A549 treated with GW870086 at 1 μM for 4 hours (cell line): ENCODE data around the gene PABPC1L2B. TPM values are rescaled to one million over a fixed set of nuclear protein-coding genes. Genes with fewer than 3 reads are reported as not detected.

Experiments
- total RNA-seq: library from RNA; stranded (reverse); fragments of 200-300 nt; extraction: Qiagen RNA extraction; gene quantifications from 5 replicates; pipeline ENCODE4 v1.2.3, GENCODE V29; 2022; ENCODE audit warnings: low read depth

PABPC1L2B gene
- total RNA-seq, result not detected in 5 replicates

DNA sequence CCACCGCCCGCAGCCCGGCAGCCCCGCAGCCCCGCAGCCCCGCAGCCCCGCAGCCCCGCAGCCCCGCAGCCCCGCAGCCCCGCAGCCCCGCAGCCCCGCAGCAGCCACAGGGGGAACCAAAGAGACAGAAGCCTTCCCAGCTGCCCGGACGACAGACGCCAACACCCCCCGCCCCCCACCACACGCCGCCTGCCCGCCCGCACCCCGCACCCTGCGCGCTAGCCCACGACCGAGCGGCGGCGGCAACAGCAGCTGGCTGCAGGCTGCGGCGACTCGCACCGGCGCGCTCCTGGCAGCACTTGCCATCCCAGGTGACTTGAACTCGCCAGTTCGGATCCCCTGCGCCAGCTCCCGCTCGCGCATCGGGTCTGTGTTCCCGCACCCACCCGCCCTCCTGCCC is at the start of gene PABPC1L2B:
PABPC1L2B (plus strand) TSS at position 207 of the 400 bp plus-strand sequence. CDS start 704 bp downstream, outside the sequence.

Other genes with a start within 250 kb of the PABPC1L2B start
- gene DMRTC1B, start 226.0 kb upstream of the PABPC1L2B start, total RNA-seq, result not detected in 5 replicates
- not detected in 5 replicates for gene FAM236B, start 220.3 kb upstream of the PABPC1L2B start, total RNA-seq
- not detected in 5 replicates for gene FAM236D, start 194.7 kb upstream of the PABPC1L2B start, total RNA-seq
- gene FAM236C, start 90.3 kb upstream of the PABPC1L2B start, total RNA-seq, result not detected in 5 replicates
- gene FAM236A, start 64.7 kb upstream of the PABPC1L2B start, total RNA-seq, result not detected in 5 replicates
- gene DMRTC1, start 59.1 kb upstream of the PABPC1L2B start, total RNA-seq, result not detected in 5 replicates
- not detected in 5 replicates for gene PABPC1L2A, start 76.6 kb downstream of the PABPC1L2B start, total RNA-seq
- gene NAP1L2, start 211.9 kb downstream of the PABPC1L2B start, total RNA-seq, result 0.88 to 1.3 TPM (median 0.93 TPM) in 5 replicates